HG03095 (cell line): ENCODE measurements around the gene METTL14.
"Not testable (repeated sequence)": the region's sequence is repeated elsewhere in the genome, so short reads cannot be mapped to it uniquely, and the experiment has no call there.

ENCODE experiments used
- ATAC-seq: cut with Tn5 transposase; IDR thresholded peaks from one replicate; pipeline ENCODE4 v1.9.1; 2021; ENCODE audit warnings: moderate library complexity; ENCODE audit not compliant: unreplicated experiment

Gene METTL14

GRCh38 chr4:118684873-118685811 is at the start of gene METTL14:
Gene METTL14, plus strand, starts transcription at chr4:118685392. Its CDS starts 143 bp downstream, at chr4:118685535.
- ATAC-seq: peak; percentile 100

- not testable (repeated sequence) for ATAC-seq
Observed at GRCh38 chr4:118636126-118636525, 49.1 kb upstream of the METTL14 start.

- not testable (repeated sequence) for ATAC-seq
Observed at GRCh38 chr4:118664665-118665064, 20.5 kb upstream of the METTL14 start.

- not testable (repeated sequence) for ATAC-seq
Observed at GRCh38 chr4:118669220-118669619, 16.0 kb upstream of the METTL14 start.

GRCh38 chr4:118670968-118671367 is 14.2 kb upstream of the METTL14 start:
- ATAC-seq: not testable (repeated sequence)

- no peak for ATAC-seq
Observed at GRCh38 chr4:118676128-118676527, 9.1 kb upstream of the METTL14 start.

- no peak for ATAC-seq
Observed at GRCh38 chr4:118680808-118681207, 4.4 kb upstream of the METTL14 start.

- ATAC-seq: no peak
Observed at GRCh38 chr4:118682928-118683327, 2.3 kb upstream of the METTL14 start.

- no peak for ATAC-seq
Observed at GRCh38 chr4:118683513-118683912, 1.7 kb upstream of the METTL14 start.

GRCh38 chr4:118703118-118703517 is 17.9 kb downstream of the METTL14 start:
- no peak for ATAC-seq

- no peak for ATAC-seq
Observed at GRCh38 chr4:118711052-118711451, 25.9 kb downstream of the METTL14 start.

- ATAC-seq: no peak
Observed at GRCh38 chr4:118712872-118713271, 27.7 kb downstream of the METTL14 start.

GRCh38 chr4:118714682-118715081 is 29.5 kb downstream of the METTL14 start:
- no peak for ATAC-seq

- no peak for ATAC-seq
Observed at GRCh38 chr4:118716304-118716703, 31.1 kb downstream of the METTL14 start.

- no peak for ATAC-seq
Observed at GRCh38 chr4:118718511-118719170, 33.4 kb downstream of the METTL14 start.

- ATAC-seq: no peak
Observed at GRCh38 chr4:118721752-118722151, 36.6 kb downstream of the METTL14 start.

- ATAC-seq: no peak
Observed at GRCh38 chr4:118723369-118723768, 38.2 kb downstream of the METTL14 start.

- ATAC-seq: no peak
Observed at GRCh38 chr4:118727360-118727759, 42.2 kb downstream of the METTL14 start.

GRCh38 chr4:118729287-118730286 is 44.4 kb downstream of the METTL14 start:
- no peak for ATAC-seq

GRCh38 chr4:118730683-118731082 is 45.5 kb downstream of the METTL14 start:
- ATAC-seq: no peak
